Smooth muscle cell (in vitro differentiated cells): Measurements from ENCODE around the gene CASQ2. TPM values are rescaled to one million over a fixed set of nuclear protein-coding genes. Genes with fewer than 3 reads are reported as not detected.

ENCODE experiments used
- DNase-seq: peaks from one replicate; lab custom pipeline; 2025; ENCODE audit not compliant: unreplicated experiment; lab: John Stamatoyannopoulos, UW
- H2AFZ ChIP-seq: fragments of 200-600 bp; sonication (generic); 2 replicates; pipeline ENCODE4 v1.6.0; 2016; ENCODE audit warnings: antibody characterized with exemption, low read depth, mild to moderate bottlenecking
- H3F3A ChIP-seq: fragments of 200-600 bp; sonication (generic); 2 replicates; pipeline ENCODE4 v1.6.0; 2017; ENCODE audit warnings: antibody characterized with exemption, low read depth
- H3K27ac ChIP-seq: fragments of 200-600 bp; sonication (generic); 2 replicates; pipeline ENCODE4 v1.5.1; 2016; ENCODE audit warnings: low read depth, mild to moderate bottlenecking
- H3K27me3 ChIP-seq: fragments of 200-600 bp; sonication (generic); 2 replicates; pipeline ENCODE4 v1.6.1; 2016; ENCODE audit warnings: low read depth, mild to moderate bottlenecking
- H3K36me3 ChIP-seq: fragments of 200-600 bp; sonication (generic); 2 replicates; pipeline ENCODE4 v1.5.1; 2016; ENCODE audit warnings: low read depth
- H3K4me1 ChIP-seq: fragments of 200-600 bp; sonication (generic); 2 replicates; pipeline ENCODE4 v1.5.1; 2016; ENCODE audit warnings: low read depth
- H3K4me2 ChIP-seq: fragments of 200-600 bp; sonication (generic); 2 replicates; pipeline ENCODE4 v1.6.0; 2016; ENCODE audit warnings: mild to moderate bottlenecking
- H3K4me3 ChIP-seq: fragments of 200-600 bp; sonication (generic); 2 replicates; pipeline ENCODE4 v1.5.1; 2016; ENCODE audit warnings: mild to moderate bottlenecking
- H3K79me2 ChIP-seq: fragments of 200-600 bp; sonication (generic); 2 replicates; pipeline ENCODE4 v1.6.0; 2016; ENCODE audit warnings: low read depth, mild to moderate bottlenecking
- H3K9ac ChIP-seq: fragments of 200-600 bp; sonication (generic); 2 replicates; pipeline ENCODE4 v1.6.0; 2016; ENCODE audit warnings: low read depth
- H3K9me3 ChIP-seq: fragments of 200-600 bp; sonication (generic); replicated peaks from 2 replicates; pipeline ENCODE4 v1.5.1; 2016; ENCODE audit warnings: low read depth
- H4K20me1 ChIP-seq: fragments of 200-600 bp; sonication (generic); 2 replicates; pipeline ENCODE4 v1.6.0; 2016; ENCODE audit warnings: low read depth
- CTCF ChIP-seq: fragments of 200-600 bp; sonication (generic); IDR thresholded peaks from 2 replicates; pipeline ENCODE4 v1.5.1; 2017; ENCODE audit warnings: borderline replicate concordance, mild to moderate bottlenecking, antibody characterized with exemption; ENCODE audit not compliant: insufficient read depth, poor library complexity, severe bottlenecking
- WGBS: methylation state at CpG from one replicate; pipeline ENCODE4 v1.1.7; 2016; ENCODE audit warnings: low lambda C conversion rate; 5-methylcytosine and 5-hydroxymethylcytosine counted together
- polyA plus RNA-seq: library from polyadenylated mRNA; unstranded; fragments of >200 nt; fragmentation: Nextera tagmentation; extraction: Ambion mirVana; gene quantifications from 2 replicates; pipeline ENCODE4 v1.2.1, GENCODE V29; 2016
- total RNA-seq: library from RNA; depleted of rRNA; stranded (reverse); fragments of >200 nt; gene quantifications from 2 replicates; pipeline ENCODE4 v1.2.3, GENCODE V29; 2014

CASQ2 gene
- total and polyA plus RNA-seq, 2 experiments from 2014 or later = not detected

- no peak for DNase-seq
- H3F3A ChIP-seq = no peaks in the 10 kb centered on the region
- no peak overlapping the region for H2AFZ ChIP-seq
- no peaks in the 10 kb centered on the region for H3K79me2 ChIP-seq
- H3K4me3 ChIP-seq = no peak overlapping the region
- H3K36me3 ChIP-seq = no peaks in the 10 kb centered on the region
- no peak overlapping the region for H3K4me2 ChIP-seq
- no peaks in the 10 kb centered on the region for H4K20me1 ChIP-seq
- H3K4me1 ChIP-seq = peaks cover 9% of the 10 kb centered on the region
- TF ChIP-seq CTCF = no peak
- no peaks in the 10 kb centered on the region for H3K9me3 ChIP-seq
- no peak overlapping the region for H3K27ac ChIP-seq
- H3K9ac ChIP-seq = no peak overlapping the region
- no peaks in the 10 kb centered on the region for H3K27me3 ChIP-seq
- WGBS = 95% methylated on average over 4 of the region's 4 CpGs
Observed at GRCh38 chr1:115655916-115656315, 112.6 kb downstream of the CASQ2 start.

GRCh38 chr1:115655306-115655663 lies 113.2 kb downstream of the CASQ2 start:
- no peaks in the 10 kb centered on the region for H3K9me3 ChIP-seq
- no peak for TF ChIP-seq CTCF
- no peaks in the 10 kb centered on the region for H4K20me1 ChIP-seq
- H3K4me2 ChIP-seq = peak overlapping the region; percentile 37
- H3K27ac ChIP-seq = peak overlapping the region; percentile 43
- H3K4me1 ChIP-seq = peaks cover 15% of the 10 kb centered on the region
- 55% methylated on average over 7 of the region's 7 CpGs for WGBS
- DNase-seq = no peak
- no peaks in the 10 kb centered on the region for H3K36me3 ChIP-seq
- no peak overlapping the region for H2AFZ ChIP-seq
- no peaks in the 10 kb centered on the region for H3K27me3 ChIP-seq
- no peaks in the 10 kb centered on the region for H3K79me2 ChIP-seq
- H3K4me3 ChIP-seq = no peak overlapping the region
- no peak overlapping the region for H3K9ac ChIP-seq
- H3F3A ChIP-seq = no peaks in the 10 kb centered on the region

GRCh38 chr1:115654663-115655305 lies 113.7 kb downstream of the CASQ2 start:
- Histone ChIP-seq H2AFZ (no peak overlapping the region), H3K4me2 (peak overlapping the region; percentile 37)
- WGBS = 48% methylated on average over 14 of the region's 14 CpGs

More at GRCh38 chr1:115654663-115655305, 113.7 kb downstream of the CASQ2 start:
- no peaks in the 10 kb centered on the region for H3K9me3 ChIP-seq
- H4K20me1 ChIP-seq = peaks cover 3% of the 10 kb centered on the region
- peak overlapping the region; percentile 43 for H3K27ac ChIP-seq
- DNase-seq = no peak
- peaks cover 15% of the 10 kb centered on the region for H3K4me1 ChIP-seq
- no peak overlapping the region for H3K4me3 ChIP-seq
- peaks cover under 1% of the 10 kb centered on the region for H3F3A ChIP-seq
- no peak overlapping the region for H3K9ac ChIP-seq
- no peaks in the 10 kb centered on the region for H3K36me3 ChIP-seq
- TF ChIP-seq CTCF = no peak
- H3K79me2 ChIP-seq = no peaks in the 10 kb centered on the region
- no peaks in the 10 kb centered on the region for H3K27me3 ChIP-seq
